Subcutaneous adipose tissue (tissue), 4 donors: Measurements from ENCODE around the gene GIPC2. TPM values are rescaled to one million over a fixed set of nuclear protein-coding genes. Genes with fewer than 3 reads are reported as not detected.

Experiments used
- total RNA-seq, 4 donors: library from RNA; depleted of rRNA; stranded (reverse); fragments of >200 nt; gene quantifications; one replicate each; pipeline ENCODE4 v1.1.0, GENCODE V29; 2016
- TF ChIP-seq, protein P1 (sequence below): fragments of 450-650 bp; IDR thresholded peaks from one replicate; pipeline ENCODE4 v1.5.1; 2016; ENCODE audit warnings: low read depth, mild to moderate bottlenecking, control low read depth, antibody characterized with exemption, moderate library complexity

GIPC2 gene
- total RNA-seq, 4 donors from 2014 or later, result 1.7 to 9.4 (median 3.8) TPM

DNA sequence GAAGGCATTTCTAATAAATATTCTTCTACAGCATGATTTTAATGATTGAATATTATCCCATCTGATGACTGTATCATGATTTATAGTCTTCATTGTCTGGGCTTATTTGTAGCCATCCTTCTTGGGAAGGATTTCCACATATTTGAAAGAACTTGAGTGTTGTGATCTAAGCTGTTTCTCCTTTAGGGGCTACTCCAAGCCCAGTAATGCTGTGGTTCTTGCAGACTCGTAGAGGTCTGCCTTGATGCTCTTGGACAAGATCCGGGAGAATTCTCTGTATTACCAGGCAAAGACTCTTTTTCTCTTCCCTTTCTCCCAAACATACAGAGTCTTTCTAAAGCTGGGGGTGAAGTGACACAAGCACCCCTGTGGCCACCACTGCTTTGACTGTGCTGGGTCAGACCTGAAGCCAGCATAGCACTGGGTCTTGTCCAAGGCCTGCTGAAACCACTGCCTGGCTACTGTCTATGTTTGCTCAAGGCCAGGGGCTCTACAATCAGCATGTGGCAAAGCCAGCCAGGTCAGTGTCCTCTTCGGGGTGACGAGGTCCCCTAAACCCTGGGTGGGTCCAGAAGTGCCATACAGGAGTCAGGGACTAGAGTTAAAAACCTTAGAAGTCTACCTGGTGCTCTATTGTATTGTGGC, 107.4 kb downstream of the GIPC2 start:
- TF ChIP-seq, protein P1, sequence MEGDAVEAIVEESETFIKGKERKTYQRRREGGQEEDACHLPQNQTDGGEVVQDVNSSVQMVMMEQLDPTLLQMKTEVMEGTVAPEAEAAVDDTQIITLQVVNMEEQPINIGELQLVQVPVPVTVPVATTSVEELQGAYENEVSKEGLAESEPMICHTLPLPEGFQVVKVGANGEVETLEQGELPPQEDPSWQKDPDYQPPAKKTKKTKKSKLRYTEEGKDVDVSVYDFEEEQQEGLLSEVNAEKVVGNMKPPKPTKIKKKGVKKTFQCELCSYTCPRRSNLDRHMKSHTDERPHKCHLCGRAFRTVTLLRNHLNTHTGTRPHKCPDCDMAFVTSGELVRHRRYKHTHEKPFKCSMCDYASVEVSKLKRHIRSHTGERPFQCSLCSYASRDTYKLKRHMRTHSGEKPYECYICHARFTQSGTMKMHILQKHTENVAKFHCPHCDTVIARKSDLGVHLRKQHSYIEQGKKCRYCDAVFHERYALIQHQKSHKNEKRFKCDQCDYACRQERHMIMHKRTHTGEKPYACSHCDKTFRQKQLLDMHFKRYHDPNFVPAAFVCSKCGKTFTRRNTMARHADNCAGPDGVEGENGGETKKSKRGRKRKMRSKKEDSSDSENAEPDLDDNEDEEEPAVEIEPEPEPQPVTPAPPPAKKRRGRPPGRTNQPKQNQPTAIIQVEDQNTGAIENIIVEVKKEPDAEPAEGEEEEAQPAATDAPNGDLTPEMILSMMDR, result no peak

- TF ChIP-seq, protein P1, result no peak
These were observed 109.4 kb downstream of the GIPC2 start for GRCh38 chr1:78155121-78155520.

DNA sequence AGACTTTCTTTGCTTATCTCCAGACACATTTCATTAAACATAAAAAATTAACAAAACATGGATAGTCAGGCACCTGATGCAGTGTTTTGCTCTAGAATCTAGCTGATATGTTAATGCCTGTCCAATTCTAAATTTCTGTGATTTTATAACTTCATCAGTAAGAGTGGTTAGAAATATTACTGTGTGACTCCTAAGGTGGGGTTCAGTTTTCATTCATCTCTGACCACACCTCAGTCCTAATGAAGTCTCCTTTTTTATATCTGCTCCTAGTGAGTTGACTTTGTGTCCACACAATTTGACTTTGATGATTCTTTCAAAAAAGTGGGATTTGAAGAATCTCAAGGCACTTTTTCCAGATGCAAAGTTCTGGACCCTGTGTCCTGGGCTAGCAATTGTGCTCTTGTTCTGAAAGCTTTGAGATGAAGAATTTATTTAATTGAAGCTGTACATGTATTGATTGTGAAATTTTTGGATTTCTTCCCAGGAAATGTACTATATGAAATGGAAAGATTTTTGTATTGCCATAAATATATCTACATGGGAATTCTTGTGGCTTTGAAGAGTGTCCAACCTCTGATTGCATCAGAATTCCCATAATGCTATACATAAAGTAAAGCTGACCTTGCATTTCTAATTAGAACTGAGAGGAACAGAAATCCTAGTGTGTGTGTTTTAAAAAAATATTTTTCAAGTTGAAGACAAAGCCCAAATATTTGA, 111.2 kb downstream of the GIPC2 start:
- TF ChIP-seq, protein P1, result no peak

DNA sequence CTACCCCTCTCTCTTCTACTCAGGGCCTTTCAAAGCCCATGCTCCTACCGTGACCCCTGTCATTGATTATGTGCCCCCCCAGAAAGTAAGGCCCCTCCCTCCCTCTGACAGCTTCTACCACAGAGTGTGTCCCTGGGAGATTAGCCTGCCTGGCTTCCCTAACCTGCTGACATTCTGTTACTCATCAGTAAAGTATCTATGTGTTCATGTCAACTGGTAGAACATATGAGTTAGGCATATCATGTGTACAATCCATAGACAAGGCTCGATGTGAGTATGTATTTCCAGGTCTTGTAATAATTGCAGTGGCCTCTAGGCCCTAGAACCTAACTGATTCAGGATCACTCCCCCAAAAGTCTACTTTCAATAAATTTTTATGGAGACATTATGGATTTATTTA, 120.0 kb downstream of the GIPC2 start:
- TF ChIP-seq, protein P1, result no peak

GRCh38 chr1:78168306-78168705, 122.5 kb downstream of the GIPC2 start:
- TF ChIP-seq, protein P1, result no peak

DNA sequence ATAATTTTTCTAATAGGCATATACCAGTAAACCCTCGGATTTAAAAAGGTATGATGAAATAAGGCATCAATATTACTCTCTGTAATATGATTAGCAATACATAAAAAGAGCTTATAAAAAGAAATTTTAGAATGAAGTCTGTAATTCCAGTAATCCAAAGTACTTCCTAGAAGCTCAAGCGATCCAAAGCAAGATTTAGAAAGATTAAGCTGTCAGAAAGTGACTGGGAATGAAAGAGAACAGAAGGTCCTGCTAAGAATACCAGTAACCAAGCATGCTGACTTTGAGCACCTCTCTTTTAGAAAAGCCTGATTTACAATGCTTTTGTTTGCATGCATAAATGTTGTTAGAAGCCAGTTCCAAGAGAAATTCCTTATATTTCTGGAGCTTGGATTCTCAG, 125.1 kb downstream of the GIPC2 start:
- TF ChIP-seq, protein P1, result no peak

GRCh38 chr1:78171736-78172590, 126.2 kb downstream of the GIPC2 start:
- TF ChIP-seq, protein P1, result no peak
